Breast epithelium (tissue), 3 donors: ENCODE data around the gene NEUROD4.

Experiments
- CTCF ChIP-seq, 3 donors: fragments of 450-650 bp; IDR thresholded peaks; one replicate each; pipeline ENCODE4 v1.5.1; 2016 to 2017; ENCODE audit warnings: antibody characterized with exemption in 3 of 3, mild to moderate bottlenecking in 3 of 3, moderate library complexity in 3 of 3
- POLR2AphosphoS5 ChIP-seq, 3 donors: sonication (generic); formaldehyde crosslinking; IDR thresholded peaks; one replicate each; pipeline ENCODE4 v1.6.1; 2017; ENCODE audit warnings: antibody characterized with exemption in 3 of 3

- no peak for TF ChIP-seq CTCF (IDR thresholded peaks at IDR 0.05)
- TF ChIP-seq POLR2AphosphoS5 (IDR thresholded peaks at IDR 0.05) = no peak
These were observed 19.9 kb downstream of the NEUROD4 start for GRCh38 chr12:55039395-55040354.
